HG03469 (cell line): ENCODE measurements around the gene FRMD3.

ENCODE experiments used
- ATAC-seq: cut with Tn5 transposase; IDR thresholded peaks from one replicate; pipeline ENCODE4 v1.9.1; 2021; ENCODE audit warnings: mild to moderate bottlenecking, moderate library complexity, moderate number of reproducible peaks; ENCODE audit not compliant: unreplicated experiment

Gene FRMD3

GRCh38 chr9:83538172-83538889, at the start of gene FRMD3:
FRMD3 (minus strand) TSS chr9:83538401; CDS start chr9:83538231, 170 bp downstream.
- ATAC-seq = no peak

- ATAC-seq = no peak
Measured at GRCh38 chr9:83584995-83585394, 46.8 kb upstream of the FRMD3 start.

GRCh38 chr9:83583151-83584014, 45.2 kb upstream of the FRMD3 start:
- ATAC-seq = peak; percentile 65

- ATAC-seq = no peak
Measured at GRCh38 chr9:83582029-83582428, 43.8 kb upstream of the FRMD3 start.

GRCh38 chr9:83574482-83574881, 36.3 kb upstream of the FRMD3 start:
- no peak for ATAC-seq

- no peak for ATAC-seq
Measured at GRCh38 chr9:83572524-83572923, 34.3 kb upstream of the FRMD3 start.

GRCh38 chr9:83570359-83570758, 32.2 kb upstream of the FRMD3 start:
- ATAC-seq = no peak

GRCh38 chr9:83569326-83569725, 31.1 kb upstream of the FRMD3 start:
- no peak for ATAC-seq

GRCh38 chr9:83563360-83563759, 25.2 kb upstream of the FRMD3 start:
- no peak for ATAC-seq

- no peak for ATAC-seq
Measured at GRCh38 chr9:83560169-83560826, 22.1 kb upstream of the FRMD3 start.

GRCh38 chr9:83557771-83558170, 19.6 kb upstream of the FRMD3 start:
- no peak for ATAC-seq

GRCh38 chr9:83557317-83557716, 19.1 kb upstream of the FRMD3 start:
- no peak for ATAC-seq

GRCh38 chr9:83554278-83554677, 16.1 kb upstream of the FRMD3 start:
- ATAC-seq = no peak

- peak; percentile 96 for ATAC-seq
Measured at GRCh38 chr9:83544002-83544698, 5.9 kb upstream of the FRMD3 start.

GRCh38 chr9:83538890-83539238, 663 bp upstream of the FRMD3 start:
- no peak for ATAC-seq

- no peak for ATAC-seq
Measured at GRCh38 chr9:83537331-83538171, 650 bp downstream of the FRMD3 start.

GRCh38 chr9:83536332-83536731, 1.9 kb downstream of the FRMD3 start:
- no peak for ATAC-seq

GRCh38 chr9:83535736-83536135, 2.5 kb downstream of the FRMD3 start:
- ATAC-seq = no peak

GRCh38 chr9:83533296-83533695, 4.9 kb downstream of the FRMD3 start:
- no peak for ATAC-seq

GRCh38 chr9:83526901-83527300, 11.3 kb downstream of the FRMD3 start:
- ATAC-seq = no peak
